CD14-positive monocyte (primary cell): ENCODE data around the gene OBSCN. TPM values are rescaled to one million over a fixed set of nuclear protein-coding genes. Genes with fewer than 3 reads are reported as not detected.

Source experiments
- DNase-seq, 3 donors: peaks; one replicate each; pipeline ENCODE4 v3.0.0-alpha.2; 2011 to 2022
- H2AFZ ChIP-seq: 2 replicates; pipeline ENCODE4 v1.6.0; 2012; ENCODE audit warnings: mild to moderate bottlenecking, low read depth, low read length, inconsistent platforms; ENCODE audit not compliant: insufficient read depth, poor library complexity, severe bottlenecking
- H3K27ac ChIP-seq, 2 donors: 1 replicate in 1 of 2; 2 replicates in 1 of 2; pipeline ENCODE4 v1.5.1; 2012 to 2013; ENCODE audit warnings: low read length in 2 of 2, control low read depth in 1 of 2, inconsistent platforms in 1 of 2, low read depth in 1 of 2, mild to moderate bottlenecking in 1 of 2
- H3K27me3 ChIP-seq, 2 donors: one replicate each; pipeline versions ENCODE4 v1.6.0 to v1.6.1; 2011 to 2013; ENCODE audit warnings: low read length in 2 of 2; ENCODE audit not compliant: control insufficient read depth in 2 of 2, insufficient read depth in 2 of 2
- H3K36me3 ChIP-seq, 2 donors: replicated peaks in 1 of 2; 1 replicate in 1 of 2; 2 replicates in 1 of 2; pipeline versions ENCODE4 v1.5.1 to v1.6.1; 2012 to 2013; ENCODE audit warnings: low read length in 2 of 2, control low read depth in 1 of 2, inconsistent platforms in 1 of 2, mild to moderate bottlenecking in 1 of 2; ENCODE audit not compliant: insufficient read depth in 2 of 2, control insufficient read depth in 1 of 2
- H3K4me1 ChIP-seq, 2 donors: 1 replicate in 1 of 2; 2 replicates in 1 of 2; pipeline versions ENCODE4 v1.5.1 to v1.6.1; 2012 to 2013; ENCODE audit warnings: low read length in 2 of 2, control low read depth in 1 of 2, inconsistent platforms in 1 of 2, mild to moderate bottlenecking in 1 of 2, moderate library complexity in 1 of 2; ENCODE audit not compliant: insufficient read depth in 2 of 2, control insufficient read depth in 1 of 2
- H3K4me2 ChIP-seq: replicated peaks from 2 replicates; pipeline ENCODE3; 2012; ENCODE audit warnings: low read length, moderate library complexity, mild to moderate bottlenecking; ENCODE audit not compliant: poor library complexity, severe bottlenecking; ENCODE audit errors: extremely low read depth
- H3K4me3 ChIP-seq, 3 experiments: fragments of 200-600 bp in 1 of 3; sonication (generic) in 1 of 3; replicated peaks in 1 of 3; 1 replicate in 2 of 3; 2 replicates in 1 of 3; pipeline ENCODE4 v1.5.1; 2011 to 2013; ENCODE audit warnings: low read length in 3 of 3, mild to moderate bottlenecking in 3 of 3, control low read depth in 2 of 3, low read depth in 2 of 3, inconsistent platforms in 1 of 3, moderate library complexity in 1 of 3
- H3K79me2 ChIP-seq: 2 replicates; pipeline ENCODE4 v1.6.0; 2012; ENCODE audit warnings: mild to moderate bottlenecking, control low read depth, inconsistent platforms, low read length, moderate library complexity; ENCODE audit not compliant: insufficient read depth
- H3K9ac ChIP-seq: 2 replicates; pipeline ENCODE4 v1.6.0; 2017; ENCODE audit warnings: low read length, mild to moderate bottlenecking; ENCODE audit not compliant: insufficient read depth, poor library complexity, severe bottlenecking
- H3K9me3 ChIP-seq, 2 donors: replicated peaks in 1 of 2; 1 replicate in 1 of 2; 2 replicates in 1 of 2; pipeline versions ENCODE4 v1.5.1 to v1.6.1; 2012 to 2013; ENCODE audit warnings: low read length in 2 of 2, control low read depth in 1 of 2; ENCODE audit not compliant: control insufficient read depth in 1 of 2, insufficient read depth in 1 of 2
- H4K20me1 ChIP-seq: 2 replicates; pipeline ENCODE4 v1.6.0; 2012; ENCODE audit warnings: mild to moderate bottlenecking, low read length, control low read depth, moderate library complexity; ENCODE audit not compliant: insufficient read depth
- H3K27ac Mint-ChIP-seq, 7 donors: one replicate each; pipeline ENCODE4 v1.8.0; 2020; ENCODE audit warnings: mild to moderate bottlenecking in 7 of 7, mixed read lengths in 7 of 7, moderate library complexity in 6 of 7, inconsistent platforms in 2 of 7
- H3K27me3 Mint-ChIP-seq, 3 donors: one replicate each; pipeline ENCODE4 v1.8.0; 2021 to 2022; ENCODE audit warnings: low read depth in 3 of 3, mild to moderate bottlenecking in 3 of 3, mixed read lengths in 3 of 3, moderate library complexity in 3 of 3, inconsistent platforms in 1 of 3
- H3K36me3 Mint-ChIP-seq, 2 donors: one replicate each; pipeline ENCODE4 v1.8.0; 2020; ENCODE audit warnings: mixed read lengths in 2 of 2, inconsistent platforms in 1 of 2, mild to moderate bottlenecking in 1 of 2
- H3K4me1 Mint-ChIP-seq: one replicate; pipeline ENCODE4 v1.8.0; 2020; ENCODE audit warnings: mild to moderate bottlenecking, mixed read lengths
- H3K4me3 Mint-ChIP-seq, 2 donors: one replicate each; pipeline ENCODE4 v1.8.0; 2020; ENCODE audit warnings: mild to moderate bottlenecking in 2 of 2, mixed read lengths in 2 of 2, moderate library complexity in 1 of 2
- H3K9me3 Mint-ChIP-seq, 7 donors: one replicate each; pipeline ENCODE4 v1.8.0; 2020 to 2022; ENCODE audit warnings: mixed read lengths in 7 of 7, mild to moderate bottlenecking in 6 of 7, moderate library complexity in 6 of 7, inconsistent platforms in 2 of 7
- CTCF ChIP-seq: fragments of 200-600 bp; IDR thresholded peaks from one replicate; pipeline ENCODE4 v1.8.0; 2022; ENCODE audit warnings: antibody characterized with exemption, mild to moderate bottlenecking
- WGBS: methylation state at CpG from one replicate; pipeline ENCODE4 v1.1.5; 2013; ENCODE audit warnings: missing lambda C conversion rate; ENCODE audit not compliant: insufficient coverage; 5-methylcytosine and 5-hydroxymethylcytosine counted together
- intact Hi-C, 2 donors: fragments of 100-400 bp; cut with micrococcal nuclease; formaldehyde crosslinking; loops; one replicate each; pipeline versions ENCODE4 v1.15.0 to v1.15.1; 2023
- polyA plus RNA-seq, 3 donors: library from polyadenylated mRNA; depleted of rRNA in 1 of 3; unstranded in 2 of 3; stranded (reverse) in 1 of 3; fragments of 300-500 nt in 2 of 3; fragments of >200 nt in 1 of 3; fragmentation: Illumina TruSeq in 2 of 3; gene quantifications; 1 replicate in 2 of 3; 2 replicates in 1 of 3; pipeline ENCODE4 v1.2.3, GENCODE V29; 2012 to 2021

The OBSCN gene
- polyA plus RNA-seq, 3 donors = 0.57 to 1.5 (median 0.76) TPM

- Histone ChIP-seq H3K27me3 (peaks cover 0 to 16% of the 10 kb centered on the region in 2 donors), H3K4me2 (no peak overlapping the region), H3K36me3 (no peaks in the 10 kb centered on the region), H3K79me2 (no peaks in the 10 kb centered on the region), H3K4me3 (no peak overlapping the region), H4K20me1 (no peaks in the 10 kb centered on the region), H2AFZ (no peak overlapping the region), H3K9ac (no peak overlapping the region), H3K4me1 (peaks cover 11 to 12% of the 10 kb centered on the region in 2 donors), H3K27ac (no peak overlapping the region), H3K9me3 (no peaks in the 10 kb centered on the region)
- Mint-ChIP-seq H3K4me3 (no peak overlapping the region), H3K36me3 (no peaks in the 10 kb centered on the region), H3K9me3 (no peaks in the 10 kb centered on the region), H3K4me1 (peaks cover 13% of the 10 kb centered on the region), H3K27ac (no peak overlapping the region), H3K27me3 (peaks cover 1 to 31% (median 20%) of the 10 kb centered on the region in 3 donors)
- no peak for TF ChIP-seq CTCF
- intact Hi-C loops = no loop called here
- DNase-seq = no peak
- WGBS = 95% methylated on average over 86 of the region's 98 CpGs
Measured at GRCh38 chr1:228158151-228159007, 49.5 kb upstream of the OBSCN start.

DNA sequence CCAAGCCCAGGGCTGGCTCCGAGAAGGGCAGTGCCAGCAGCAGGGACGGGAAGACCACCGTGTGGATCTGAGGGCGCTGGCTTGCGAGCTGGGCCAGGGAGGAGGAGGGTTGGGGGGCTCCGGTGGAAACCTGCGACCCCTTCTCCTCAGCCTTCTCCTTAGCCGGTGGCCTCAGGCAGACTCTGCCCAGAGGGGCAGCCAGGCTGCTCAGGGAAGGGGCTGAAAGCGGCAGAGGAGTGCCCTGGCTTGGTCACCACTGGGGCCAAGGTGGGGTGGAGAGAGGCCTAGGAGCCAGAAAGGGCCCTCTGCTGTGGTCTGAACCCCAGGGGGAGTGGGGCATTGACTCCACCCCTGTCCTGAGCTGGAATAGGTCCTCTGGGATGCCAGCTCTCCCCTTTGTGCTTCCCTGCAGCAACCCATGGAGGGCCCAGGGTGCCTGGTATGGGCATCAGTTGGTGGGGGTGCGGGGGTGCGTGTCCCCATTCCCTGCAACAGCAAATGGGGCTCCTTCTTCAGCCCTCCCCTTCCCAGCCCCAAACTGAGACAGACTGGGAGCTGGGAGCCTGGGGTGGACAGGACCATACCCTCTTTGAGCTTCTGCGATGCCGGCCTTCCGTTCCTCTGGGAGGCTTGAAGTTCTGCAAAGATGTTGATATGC, 48.7 kb upstream of the OBSCN start:
- Histone ChIP-seq H2AFZ (no peak overlapping the region), H3K9ac (no peak overlapping the region), H3K36me3 (no peaks in the 10 kb centered on the region), H3K4me2 (no peak overlapping the region), H4K20me1 (no peaks in the 10 kb centered on the region), H3K4me3 (no peak overlapping the region), H3K79me2 (no peaks in the 10 kb centered on the region), H3K9me3 (no peaks in the 10 kb centered on the region), H3K27ac (no peak overlapping the region), H3K27me3 (peaks cover 0 to 16% of the 10 kb centered on the region in 2 donors), H3K4me1 (peaks cover 11 to 13% of the 10 kb centered on the region in 2 donors)
- intact Hi-C loops = no loop called here
- Mint-ChIP-seq H3K9me3 (no peaks in the 10 kb centered on the region), H3K4me3 (no peak overlapping the region), H3K27me3 (peaks cover 3 to 35% (median 18%) of the 10 kb centered on the region in 3 donors), H3K4me1 (peaks cover 18% of the 10 kb centered on the region), H3K27ac (no peak overlapping the region), H3K36me3 (no peaks in the 10 kb centered on the region)
- whole genome bisulfite sequencing = 100% methylated on average over 1 of the region's 14 CpGs
- no peak for TF ChIP-seq CTCF
- DNase-seq = no peak
